Measurements from ENCODE around the gene KIAA0319L.

KIAA0319L gene

DNA sequence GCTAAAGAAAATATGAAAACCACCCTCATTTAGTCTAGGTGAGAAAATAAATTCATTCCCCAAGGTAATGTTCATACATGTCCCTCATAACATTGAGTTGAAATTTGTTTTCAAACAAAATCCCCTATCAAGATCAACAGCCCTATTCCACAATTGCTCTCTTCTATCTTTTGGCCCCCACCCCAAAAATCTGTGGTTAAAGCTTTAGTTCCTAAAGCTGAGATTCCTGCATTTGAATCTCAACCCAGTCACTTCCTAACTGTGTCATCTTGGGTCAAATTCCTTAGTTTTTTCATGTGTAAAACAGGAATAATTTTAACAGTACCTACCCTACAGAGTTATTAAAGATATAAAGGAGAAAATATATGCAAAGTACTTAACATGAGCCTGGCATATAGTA, 22.0 kb downstream of the KIAA0319L start:
- DNase-seq = no peak

DNA sequence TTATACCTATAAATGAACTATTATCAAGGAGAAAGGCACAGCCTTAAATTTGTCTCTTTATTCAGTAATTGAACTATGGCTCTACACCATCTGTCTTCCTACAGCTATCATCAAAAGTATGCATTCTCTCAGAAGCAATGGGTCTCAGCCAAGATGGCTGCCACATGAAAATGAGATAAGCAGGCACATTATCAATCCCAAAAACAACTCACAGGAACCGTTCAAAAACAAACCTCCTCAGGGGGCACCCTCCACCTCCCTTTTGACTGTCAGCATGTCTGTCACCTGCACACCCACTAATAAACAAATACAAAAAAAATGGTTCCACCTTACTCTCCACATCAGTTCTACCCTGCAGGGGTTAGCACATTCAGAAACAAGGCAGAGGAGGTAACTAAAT, 23.6 kb downstream of the KIAA0319L start:
- DNase-seq = no peak

DNA sequence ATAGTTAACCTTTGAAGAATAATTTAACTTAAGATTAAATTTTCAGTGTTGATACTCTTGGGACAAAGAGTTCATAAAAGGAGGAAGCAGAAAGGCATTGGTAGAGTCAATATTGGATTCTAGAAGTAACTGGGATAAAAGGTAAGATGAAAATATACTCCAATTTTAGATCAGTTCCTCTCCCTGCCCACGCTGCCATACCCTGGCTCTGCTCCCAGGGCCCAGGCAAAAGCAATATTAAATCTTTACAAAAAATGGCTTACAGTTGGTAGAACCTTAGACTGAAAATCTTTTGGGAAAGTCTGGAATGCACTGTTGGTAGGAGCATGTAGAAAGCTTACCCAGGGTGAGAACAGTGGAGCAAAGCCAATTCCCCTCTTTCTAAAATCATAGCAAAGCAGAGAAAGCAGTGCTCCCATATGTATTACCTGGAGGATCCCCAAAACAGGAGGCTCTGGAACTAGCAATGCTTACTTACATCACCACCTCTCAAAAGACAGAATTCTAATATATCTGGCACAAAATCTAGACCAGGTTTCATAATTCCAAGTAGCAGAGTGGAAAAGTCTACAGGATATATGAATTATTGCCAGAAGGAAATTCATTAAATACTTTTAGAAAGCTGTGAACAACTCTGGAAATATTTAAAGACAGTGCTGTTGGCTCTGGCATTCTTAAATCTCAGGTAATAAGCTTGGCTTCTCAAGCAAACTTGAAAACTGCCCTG, 24.5 kb downstream of the KIAA0319L start:
- DNase-seq = no peak

DNA sequence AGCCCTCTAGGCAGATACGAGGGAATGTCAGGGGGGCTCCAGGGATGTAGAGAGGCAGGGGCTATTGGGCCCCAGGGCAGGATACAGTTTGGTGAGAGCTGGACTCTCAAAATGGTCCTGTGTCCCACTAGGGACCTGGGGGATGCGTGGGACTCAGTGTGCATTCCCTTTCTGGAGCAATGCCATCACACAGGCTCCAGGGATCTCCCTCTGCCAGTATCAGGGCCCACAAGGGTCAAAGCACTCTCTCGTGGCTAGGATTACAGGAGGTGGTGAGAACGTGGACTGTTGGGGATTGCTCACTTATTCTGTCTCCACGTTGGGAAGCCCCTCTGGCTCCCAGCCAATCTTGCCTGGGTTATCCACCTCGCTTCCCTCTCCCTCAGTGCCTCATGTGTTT, 25.8 kb downstream of the KIAA0319L start:
- DNase-seq = no peak

DNA sequence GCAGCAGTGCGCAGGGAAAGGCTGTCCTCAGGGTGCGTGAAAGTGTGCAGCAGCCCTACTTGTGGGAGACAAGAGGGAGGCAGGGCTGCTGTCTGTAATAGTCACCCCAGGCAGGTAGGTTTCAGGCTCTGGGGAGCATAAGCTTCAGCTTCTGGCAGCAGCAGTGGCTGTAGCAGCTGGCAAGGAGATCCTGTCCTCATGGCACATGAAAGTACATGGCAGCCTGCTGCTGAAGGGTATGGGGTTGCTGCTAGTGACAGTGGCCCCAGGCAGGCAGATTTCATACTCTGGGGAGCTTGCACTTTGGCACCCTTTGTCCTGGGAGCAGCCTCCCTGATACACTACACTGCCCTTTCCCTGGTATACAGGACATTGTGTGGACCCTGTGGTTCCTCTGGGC, 26.3 kb downstream of the KIAA0319L start:
- no peak for DNase-seq

DNA sequence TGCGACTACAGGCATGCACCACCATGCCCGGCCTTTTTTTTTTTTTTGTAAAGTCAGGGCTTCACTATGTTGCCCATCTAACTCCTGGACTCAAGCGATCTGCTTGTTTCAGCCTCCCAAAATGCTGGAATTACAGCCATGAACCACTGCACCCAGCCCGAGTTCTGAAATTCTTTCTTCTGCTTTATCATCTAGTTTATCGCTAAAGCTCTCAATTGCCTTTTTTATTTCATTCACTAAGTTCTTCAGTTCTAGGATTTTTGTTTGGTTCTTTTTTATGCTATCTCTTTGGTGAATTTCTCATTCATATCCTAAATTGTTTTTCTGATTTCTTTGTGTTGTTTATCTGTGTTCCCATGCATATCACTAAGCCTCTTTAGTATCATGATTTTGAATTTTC, 27.0 kb downstream of the KIAA0319L start:
- DNase-seq = no peak

DNA sequence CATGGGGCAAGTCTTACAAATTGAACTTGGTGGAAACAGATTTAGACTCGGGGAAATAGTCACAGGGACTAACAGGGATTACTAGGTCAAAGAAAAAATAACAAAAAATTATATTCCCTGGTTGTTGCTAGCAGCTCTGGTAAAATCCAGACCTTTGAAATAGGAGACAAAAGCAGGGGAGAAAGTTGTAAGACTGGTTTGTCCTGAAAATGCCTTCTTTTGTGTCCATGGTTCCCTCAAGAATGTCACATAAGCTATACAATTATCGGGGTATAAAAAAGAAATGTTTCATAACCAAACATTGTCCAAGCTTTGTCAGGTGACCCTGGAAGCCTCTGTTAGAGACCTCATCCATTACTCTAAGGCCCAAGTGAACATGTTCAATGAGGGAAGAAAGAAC, 33.1 kb downstream of the KIAA0319L start:
- DNase-seq = no peak

DNA sequence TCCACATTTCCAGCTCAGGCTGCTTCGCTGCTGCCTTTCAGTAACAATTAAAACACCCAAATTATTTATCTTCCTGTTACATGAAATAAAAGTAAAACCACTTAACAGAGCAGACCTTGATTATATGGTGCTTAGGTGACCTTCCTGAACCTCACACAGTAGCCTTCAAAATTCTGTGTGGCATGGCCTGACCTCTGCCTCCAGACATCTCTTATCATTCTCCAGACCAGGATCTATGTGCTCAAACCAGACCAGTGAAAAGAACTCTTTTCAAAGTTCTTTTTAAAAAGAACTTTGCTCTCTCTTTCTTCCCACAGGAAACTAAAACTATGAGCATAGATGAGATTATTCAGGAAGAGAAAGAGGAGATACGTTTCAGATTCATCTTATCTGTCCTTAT, 37.8 kb downstream of the KIAA0319L start:
- DNase-seq = no peak

DNA sequence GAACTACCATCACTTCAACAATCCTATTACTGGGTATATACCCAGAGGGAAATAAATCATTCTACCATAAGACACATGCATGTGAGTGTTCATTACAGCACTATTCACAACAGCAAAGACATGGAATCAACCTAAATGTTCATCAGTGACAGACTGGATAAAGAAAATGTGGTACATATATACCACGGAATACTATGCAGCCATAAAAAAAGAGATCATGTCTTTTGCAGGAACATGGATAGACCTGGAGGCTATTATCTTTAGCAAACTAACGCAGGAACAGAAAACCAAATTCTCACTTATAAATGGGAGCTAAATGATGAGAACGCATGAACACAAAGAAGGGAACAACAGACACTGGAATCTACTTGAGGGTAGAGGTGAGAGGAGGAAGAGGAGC, 39.0 kb downstream of the KIAA0319L start:
- DNase-seq = no peak

DNA sequence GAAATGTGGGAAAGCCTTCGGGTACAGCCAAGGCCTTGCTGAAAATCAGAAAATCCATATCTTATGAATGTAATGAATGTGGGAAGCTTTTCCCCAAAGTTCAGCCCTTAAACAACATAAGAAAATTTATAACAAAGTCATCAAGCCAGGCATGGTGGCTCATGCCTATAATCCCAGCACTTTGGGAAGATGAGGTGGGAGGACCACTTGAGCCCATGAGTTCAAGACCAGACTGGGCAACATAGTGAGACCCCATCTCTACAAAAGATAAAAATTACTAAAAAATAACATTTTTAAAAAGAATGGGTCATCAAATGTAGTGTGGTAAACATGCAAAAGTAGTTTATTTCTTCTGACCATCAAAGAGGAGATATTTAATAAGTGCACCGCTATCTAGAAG, 45.9 kb downstream of the KIAA0319L start:
- DNase-seq = no peak

DNA sequence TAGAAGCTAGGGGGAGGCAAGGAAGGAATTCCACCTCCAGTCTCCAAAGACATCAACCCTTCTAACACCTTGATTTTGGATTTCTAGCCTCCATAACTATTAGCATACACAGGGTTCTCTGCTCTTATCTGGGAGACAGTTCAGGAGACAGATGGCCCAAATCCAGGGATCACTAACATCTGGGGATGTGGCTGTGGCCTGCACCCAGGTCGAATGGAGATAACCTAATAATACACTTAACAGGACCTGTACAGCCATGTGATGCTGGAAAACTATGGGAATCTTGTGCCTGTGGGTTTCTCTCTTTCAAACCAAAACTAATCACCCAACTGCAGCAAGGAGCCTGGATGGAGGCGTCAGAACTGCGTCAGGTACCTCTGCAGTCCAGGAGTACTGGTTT, 47.6 kb downstream of the KIAA0319L start:
- no peak for DNase-seq

DNA sequence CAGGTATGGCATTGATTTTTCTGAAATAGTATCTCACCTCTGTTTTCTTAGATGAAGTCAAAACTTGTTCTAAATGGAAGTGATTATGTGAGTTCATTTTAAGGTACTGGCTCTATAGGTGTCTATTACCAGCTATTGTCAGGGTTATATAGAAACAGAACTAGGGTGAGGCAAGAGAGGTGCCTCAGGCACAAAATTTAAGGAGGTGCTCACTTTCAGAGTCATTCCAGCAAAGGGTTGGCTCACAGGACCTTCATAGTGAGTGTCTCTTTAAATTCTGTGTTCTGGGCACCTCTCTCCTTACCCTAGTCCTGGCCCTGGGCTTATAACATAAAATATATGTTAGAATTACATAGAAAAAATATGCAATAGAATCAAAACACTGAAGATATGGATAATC, 49.3 kb downstream of the KIAA0319L start:
- DNase-seq = no peak

DNA sequence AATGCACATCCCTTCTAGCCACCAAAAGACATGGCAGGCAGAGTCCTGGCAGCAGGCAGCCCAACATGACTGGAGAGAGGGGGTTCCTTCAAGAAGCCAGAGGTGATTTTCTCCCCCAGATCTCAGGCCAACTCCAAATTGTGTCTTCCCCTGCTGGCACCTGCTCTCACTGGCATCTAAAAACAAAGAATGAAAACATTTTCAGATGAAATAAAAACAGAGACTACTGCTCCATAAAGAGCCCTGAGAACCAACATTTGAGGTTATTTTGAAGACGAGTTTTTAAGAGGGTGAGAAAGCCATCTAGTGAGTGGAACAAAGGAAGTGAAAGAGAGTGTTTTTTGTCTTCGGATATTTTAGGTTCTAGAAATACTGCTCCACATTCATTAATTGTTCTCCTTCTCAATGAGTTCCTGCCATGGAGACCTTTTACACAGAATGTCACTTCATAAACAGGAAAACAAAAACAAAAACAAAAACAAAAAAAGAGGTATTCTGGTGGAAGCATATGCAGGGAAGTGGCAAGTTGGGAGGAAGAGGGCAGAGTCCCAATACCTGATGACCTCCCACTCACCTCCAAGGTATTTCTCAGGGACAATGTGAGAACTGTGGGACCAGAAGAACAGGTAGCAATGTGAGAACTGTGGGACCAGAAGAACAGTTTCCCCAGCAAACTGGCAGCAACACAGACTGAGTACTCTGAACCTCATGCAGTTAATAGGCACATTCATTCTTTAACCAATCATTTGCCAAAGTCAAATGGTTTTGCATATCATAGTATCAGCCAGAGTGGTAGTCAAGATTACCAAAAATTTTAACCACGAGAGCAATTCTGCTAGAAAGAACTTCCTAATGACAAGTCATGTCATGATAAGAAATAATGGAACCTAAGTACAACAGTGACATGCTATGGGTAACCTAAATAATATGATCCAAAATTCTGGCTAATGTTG, 50.0 kb downstream of the KIAA0319L start:
- DNase-seq = no peak

DNA sequence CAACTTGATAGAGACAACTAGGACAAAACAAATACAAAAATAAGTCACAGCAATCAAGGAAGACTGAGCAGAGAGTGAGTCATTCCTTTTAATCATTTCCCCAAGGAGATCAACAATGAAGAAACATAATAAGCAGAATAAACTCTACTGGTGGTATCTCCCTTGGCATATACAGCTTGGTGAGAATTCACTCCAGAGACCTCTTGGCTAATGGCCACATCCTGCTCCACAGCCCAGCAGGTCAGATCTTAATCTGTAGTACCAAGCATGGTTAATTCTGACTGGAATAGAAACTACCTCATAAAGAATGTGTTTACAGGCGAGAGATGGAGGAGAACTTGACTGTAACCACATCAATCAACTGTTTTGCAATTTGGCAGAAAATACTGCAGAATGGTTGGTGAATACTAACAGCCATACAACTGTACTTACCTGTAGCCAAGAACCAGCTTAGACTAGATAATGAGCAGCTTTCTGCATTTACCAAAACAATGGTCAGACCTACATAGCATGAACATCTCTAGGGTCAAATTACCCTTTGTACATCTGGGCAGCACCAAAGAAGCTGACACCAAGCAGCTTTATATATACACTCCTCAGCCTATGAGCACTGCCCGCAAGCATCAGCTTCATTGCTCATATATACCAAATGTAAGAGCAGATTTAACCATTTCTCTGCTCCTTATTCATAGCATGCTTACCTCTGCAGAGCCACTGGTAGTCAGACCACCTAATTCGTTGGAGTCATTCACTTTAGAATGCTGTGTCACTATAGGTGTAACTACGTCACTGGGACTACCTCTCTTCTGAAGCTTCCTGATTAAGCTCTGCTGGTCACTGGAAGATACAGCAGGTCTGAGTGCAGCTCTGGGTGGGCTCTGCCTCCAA, 51.0 kb downstream of the KIAA0319L start:
- peak in 1 of 2 experiments; percentile 24 for DNase-seq

DNA sequence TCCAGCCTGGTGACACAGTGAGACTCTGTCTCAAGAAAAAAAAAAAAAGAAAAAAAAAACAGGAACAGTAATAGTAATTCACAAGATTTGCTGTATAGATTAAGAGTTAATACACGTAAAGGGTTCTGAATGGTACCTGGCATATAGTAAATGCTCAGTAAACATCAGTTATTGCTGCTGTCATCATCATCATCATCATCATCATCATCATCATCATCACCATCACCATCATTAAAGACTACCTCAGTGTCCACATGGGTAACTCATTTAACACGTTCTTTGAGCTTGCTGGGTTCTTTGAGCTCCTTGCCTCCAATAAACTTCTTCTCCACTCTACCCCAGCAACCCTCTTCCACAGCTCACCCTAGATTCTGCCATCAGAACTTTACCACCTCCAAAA, 55.0 kb downstream of the KIAA0319L start:
- no peak for DNase-seq

DNA sequence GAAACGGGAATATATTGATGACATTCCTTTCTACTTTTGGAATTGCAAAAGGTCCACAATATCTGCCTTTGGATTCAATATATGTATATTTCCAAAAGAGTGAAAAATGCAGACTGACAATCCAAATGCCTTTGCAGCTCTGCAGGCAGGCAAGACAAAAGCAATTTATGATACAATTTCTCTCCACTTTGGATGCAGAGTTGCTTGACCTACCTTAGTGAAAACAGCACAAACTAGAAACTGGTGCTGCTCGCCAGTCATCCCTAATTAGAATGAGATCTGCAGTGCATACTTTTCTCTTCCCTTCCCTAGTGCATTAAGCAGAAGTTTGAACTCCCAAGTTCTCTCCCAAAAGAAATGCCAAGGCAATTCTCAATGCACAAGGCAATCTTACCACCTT, 56.8 kb downstream of the KIAA0319L start:
- no peak for DNase-seq

DNA sequence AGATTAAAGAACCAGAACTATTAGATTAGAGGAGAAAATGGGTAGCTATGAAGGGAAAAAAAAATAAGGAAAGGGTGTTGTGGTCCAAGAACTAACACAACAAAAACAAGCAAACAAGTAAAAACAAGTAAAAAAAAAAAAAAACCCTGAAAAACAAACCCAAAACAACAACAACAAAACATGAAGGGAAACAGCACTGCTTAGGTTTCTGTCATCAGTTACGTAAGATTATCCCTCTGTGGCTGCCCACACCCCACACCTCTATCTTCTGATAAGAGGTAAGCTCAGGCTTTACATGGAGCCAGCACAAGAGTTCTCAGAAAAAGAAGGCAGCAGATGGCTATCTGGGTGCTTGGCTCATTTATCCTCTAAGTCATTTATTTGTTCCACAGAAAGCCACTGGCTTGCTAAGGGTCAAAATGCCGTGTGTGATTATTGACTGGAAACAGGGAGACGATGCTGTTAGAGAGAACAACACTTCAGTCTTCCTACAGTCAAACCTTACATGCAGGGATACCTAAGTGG, 57.5 kb downstream of the KIAA0319L start:
- DNase-seq = no peak

DNA sequence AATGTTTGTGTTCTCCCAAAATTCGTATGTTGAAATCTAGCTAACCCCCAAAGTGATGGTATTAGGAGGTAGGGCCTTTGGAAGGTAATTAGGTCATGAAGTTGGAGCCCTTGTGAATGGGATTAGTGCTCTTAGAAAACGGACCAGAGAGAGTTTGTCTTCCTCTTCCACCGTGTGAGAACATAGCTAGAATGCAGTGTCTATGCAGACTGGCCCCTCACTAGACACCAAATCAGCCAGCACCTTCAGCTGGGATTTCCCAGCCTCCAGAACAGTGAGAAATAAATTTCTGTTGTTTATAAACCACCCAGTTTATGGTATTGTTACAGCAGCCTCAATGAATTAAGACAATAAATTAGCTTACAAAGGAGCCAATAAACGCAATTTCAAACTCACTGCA, 58.0 kb downstream of the KIAA0319L start:
- DNase-seq = no peak

DNA sequence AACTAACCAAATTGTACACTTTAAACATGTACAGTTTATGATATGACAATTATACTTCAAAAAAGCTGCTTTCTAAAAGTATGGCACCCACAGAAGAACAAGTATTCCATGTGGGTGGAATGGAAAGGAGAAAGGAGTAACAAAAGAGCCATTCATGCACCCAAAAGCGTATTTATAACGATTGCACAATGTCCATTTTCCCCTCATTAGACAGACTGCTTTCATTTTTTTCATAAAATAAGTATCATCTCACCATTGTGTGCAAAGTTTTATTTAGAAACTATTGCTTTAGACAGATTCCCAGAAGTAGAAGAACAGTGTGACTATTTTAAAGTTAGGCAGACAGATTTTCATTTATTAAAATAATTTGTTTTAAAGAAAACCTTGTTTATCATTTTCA, 59.6 kb downstream of the KIAA0319L start:
- DNase-seq = no peak

DNA sequence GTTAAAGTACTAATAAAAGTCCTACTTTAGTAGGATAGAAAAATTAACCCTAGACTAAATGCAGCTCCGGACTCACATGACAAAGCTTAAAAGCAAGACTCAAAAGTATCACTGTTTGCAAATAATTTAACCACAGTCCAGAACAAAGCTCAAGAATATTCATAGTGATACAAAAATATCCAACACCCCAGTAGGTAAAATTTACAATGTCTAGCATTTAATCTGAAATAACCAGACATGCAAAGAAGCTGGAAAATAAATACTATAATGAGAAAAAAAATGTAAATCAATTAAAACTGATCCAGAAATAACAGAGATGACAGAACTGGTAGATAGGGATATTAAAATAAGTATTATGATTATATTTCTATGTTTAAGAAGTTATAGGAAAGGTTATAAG, 67.0 kb downstream of the KIAA0319L start:
- no peak for DNase-seq

DNA sequence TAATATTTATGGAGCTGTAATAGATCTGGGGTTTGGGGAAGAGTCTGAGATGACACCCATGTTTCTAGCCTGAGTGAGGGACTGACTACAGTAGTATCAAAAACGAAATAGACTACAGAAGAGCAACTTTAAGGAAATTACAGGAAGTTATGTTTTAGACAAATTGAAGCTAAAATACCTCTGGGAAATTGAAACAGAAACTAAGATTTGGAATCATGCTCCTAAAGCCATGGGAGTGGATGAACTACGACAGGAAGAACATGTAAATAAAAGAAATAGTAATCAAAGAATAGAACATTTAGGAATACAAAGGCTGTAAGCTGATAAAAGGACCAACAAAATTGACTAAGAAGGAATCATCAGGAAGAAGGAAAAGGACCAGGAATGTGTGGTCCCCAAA, 68.9 kb downstream of the KIAA0319L start:
- DNase-seq = no peak

DNA sequence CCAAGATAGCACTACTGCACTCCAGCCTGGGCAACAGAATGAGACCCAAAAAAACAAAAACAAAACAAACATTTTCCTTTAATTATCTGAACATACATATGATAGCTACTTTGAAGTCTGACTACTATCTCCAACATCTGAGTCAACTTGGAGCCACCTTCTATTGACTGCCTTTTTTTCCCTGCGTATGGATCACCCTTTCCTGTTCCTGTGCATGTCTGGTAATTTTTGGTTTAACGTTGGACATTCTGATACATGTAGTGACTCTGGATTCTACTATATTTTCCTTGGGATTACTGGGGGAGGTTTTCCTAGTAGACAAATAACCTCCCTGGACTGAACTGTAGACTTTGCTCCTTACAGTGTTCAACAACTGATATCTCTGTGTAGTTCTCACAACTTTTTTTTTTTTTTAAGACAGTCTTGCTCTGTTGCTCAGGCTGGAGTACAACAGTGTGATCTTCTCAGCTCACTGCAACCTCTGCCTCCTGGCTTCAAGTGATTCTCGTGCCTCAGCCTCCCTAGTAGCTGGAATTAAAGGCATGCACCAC, 70.3 kb downstream of the KIAA0319L start:
- no peak for DNase-seq

DNA sequence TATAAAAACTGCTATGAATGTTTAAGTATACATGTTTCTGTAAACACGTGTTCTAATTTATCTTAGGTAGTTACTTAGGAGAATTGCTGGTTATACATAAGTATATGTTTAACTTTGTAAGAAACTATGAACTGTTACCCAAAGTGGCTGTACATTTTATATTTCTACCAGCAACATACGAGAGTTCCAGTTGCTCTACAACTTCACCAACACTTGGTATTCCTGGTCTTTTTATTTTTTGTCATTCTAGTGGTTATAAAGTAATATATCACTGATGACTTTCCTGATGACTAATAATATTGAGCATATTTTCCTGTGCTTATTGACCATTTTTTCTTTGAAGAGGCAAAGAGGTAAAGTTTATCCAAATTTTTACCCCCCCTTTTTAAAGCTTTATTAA, 76.0 kb downstream of the KIAA0319L start:
- DNase-seq = no peak

All from SW 1271 (cell line).